Uterus (tissue), 2 donors: ENCODE data around the gene HTT.

ENCODE experiments used
- CTCF ChIP-seq, 4 experiments: fragments of 200-600 bp in 2 of 4; fragments of 450-650 bp in 2 of 4; sonication (generic) in 2 of 4; IDR thresholded peaks; one replicate each; pipeline ENCODE4 v1.5.1; 2016 to 2019; ENCODE audit warnings: antibody characterized with exemption in 4 of 4, mild to moderate bottlenecking in 2 of 4, moderate library complexity in 1 of 4
- POLR2A ChIP-seq, 2 donors: fragments of 450-650 bp; IDR thresholded peaks; one replicate each; pipeline ENCODE4 v1.6.1; 2016; ENCODE audit warnings: antibody characterized with exemption in 2 of 2, mild to moderate bottlenecking in 1 of 2, moderate library complexity in 1 of 2

- TF ChIP-seq POLR2A (IDR thresholded peaks at IDR 0.05) (no peak), CTCF (IDR thresholded peaks at IDR 0.05) (no peak)
These were observed 63.4 kb downstream of the HTT start for GRCh38 chr4:3137908-3138307.
